Measurements from ENCODE around the gene IL10RB.
A peak's percentile ranks its signal among the peaks of the same experiment; 100 is the strongest.
"Not testable (repeated sequence)": the region's sequence is repeated elsewhere in the genome, so short reads cannot be mapped to it uniquely, and the experiment has no call there.

IL10RB gene

GRCh38 chr21:33302055-33302454 lies 35.9 kb downstream of the IL10RB start:
- no peak for DNase-seq (ENCODE audit: low spot score)

GRCh38 chr21:33302796-33303195 lies 36.6 kb downstream of the IL10RB start:
- no peak for DNase-seq (ENCODE audit: low spot score)

- no peak for DNase-seq (ENCODE audit: low spot score)
Observed at GRCh38 chr21:33305344-33305671, 39.1 kb downstream of the IL10RB start.

GRCh38 chr21:33305938-33306337 lies 39.8 kb downstream of the IL10RB start:
- no peak for DNase-seq (ENCODE audit: low spot score)

- peak; percentile 37 for DNase-seq (ENCODE audit: low spot score)
Observed at GRCh38 chr21:33308586-33309490, 42.7 kb downstream of the IL10RB start.

- DNase-seq (ENCODE audit: low spot score): no peak
Observed at GRCh38 chr21:33309778-33310177, 43.6 kb downstream of the IL10RB start.

GRCh38 chr21:33312121-33312520 lies 46.0 kb downstream of the IL10RB start:
- DNase-seq (ENCODE audit: low spot score): no peak

GRCh38 chr21:33313183-33313582 lies 47.0 kb downstream of the IL10RB start:
- DNase-seq (ENCODE audit: low spot score): no peak

GRCh38 chr21:33313611-33314010 lies 47.4 kb downstream of the IL10RB start:
- DNase-seq (ENCODE audit: low spot score): no peak

- DNase-seq (ENCODE audit: low spot score): no peak
Observed at GRCh38 chr21:33314111-33314510, 47.9 kb downstream of the IL10RB start.

GRCh38 chr21:33315946-33316710 lies 50.0 kb downstream of the IL10RB start:
- DNase-seq (ENCODE audit: low spot score): no peak

GRCh38 chr21:33317145-33317544 lies 51.0 kb downstream of the IL10RB start:
- DNase-seq (ENCODE audit: low spot score): no peak

GRCh38 chr21:33317786-33318486 lies 51.8 kb downstream of the IL10RB start:
- no peak for DNase-seq (ENCODE audit: low spot score)

- not testable (repeated sequence) for DNase-seq (ENCODE audit: low spot score)
Observed at GRCh38 chr21:33321005-33321404, 54.8 kb downstream of the IL10RB start.

GRCh38 chr21:33323610-33324009 lies 57.4 kb downstream of the IL10RB start:
- not testable (repeated sequence) for DNase-seq (ENCODE audit: low spot score)

GRCh38 chr21:33324291-33325221 lies 58.4 kb downstream of the IL10RB start, which contains the start of gene IFNAR1:
Gene IFNAR1, plus strand, starts transcription at chr21:33324970. Its CDS starts 86 bp downstream, at chr21:33325056.
- DNase-seq (ENCODE audit: low spot score): peak; percentile 97

- DNase-seq (ENCODE audit: low spot score): peak; percentile 74
Observed at GRCh38 chr21:33325222-33326067, 59.3 kb downstream of the IL10RB start.

GRCh38 chr21:33327326-33327725 lies 61.2 kb downstream of the IL10RB start:
- DNase-seq (ENCODE audit: low spot score): no peak

- no peak for DNase-seq (ENCODE audit: low spot score)
Observed at GRCh38 chr21:33327792-33328433, 61.7 kb downstream of the IL10RB start.

GRCh38 chr21:33330726-33331125 lies 64.6 kb downstream of the IL10RB start:
- no peak for DNase-seq (ENCODE audit: low spot score)
